GM12873 (cell line): ENCODE measurements around the gene ABCA4.

Experiments used
- CTCF ChIP-seq: IDR thresholded peaks from 2 replicates; pipeline ENCODE4 v1.5.1; 2012; ENCODE audit warnings: low read depth, mild to moderate bottlenecking, moderate library complexity, low read length, control low read depth; ENCODE audit not compliant: insufficient read depth; ENCODE audit errors: missing control alignments

ABCA4 gene

GRCh38 chr1:94119796-94120569, 965 bp downstream of the ABCA4 start:
- TF ChIP-seq CTCF = no peak

DNA sequence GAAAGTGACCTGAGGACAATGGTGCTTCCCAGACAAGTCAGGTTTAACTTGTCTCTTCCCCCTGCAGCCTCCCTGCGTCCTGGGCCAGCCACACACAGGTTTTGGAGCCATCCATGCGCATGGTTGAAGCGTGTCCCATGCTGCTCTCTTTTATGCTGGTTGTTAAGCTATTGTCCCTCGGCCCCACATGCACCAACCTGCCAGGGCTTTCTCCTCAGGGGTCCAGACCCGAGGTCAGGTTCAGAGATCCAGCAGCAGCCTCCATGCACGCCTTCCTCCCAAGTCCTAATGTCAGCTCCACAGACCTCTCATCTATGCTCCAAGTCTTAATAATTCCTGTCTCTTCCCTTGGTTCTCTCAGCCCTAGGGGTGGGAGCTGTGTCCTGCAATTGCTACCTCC, 1.6 kb downstream of the ABCA4 start:
- no peak for TF ChIP-seq CTCF

DNA sequence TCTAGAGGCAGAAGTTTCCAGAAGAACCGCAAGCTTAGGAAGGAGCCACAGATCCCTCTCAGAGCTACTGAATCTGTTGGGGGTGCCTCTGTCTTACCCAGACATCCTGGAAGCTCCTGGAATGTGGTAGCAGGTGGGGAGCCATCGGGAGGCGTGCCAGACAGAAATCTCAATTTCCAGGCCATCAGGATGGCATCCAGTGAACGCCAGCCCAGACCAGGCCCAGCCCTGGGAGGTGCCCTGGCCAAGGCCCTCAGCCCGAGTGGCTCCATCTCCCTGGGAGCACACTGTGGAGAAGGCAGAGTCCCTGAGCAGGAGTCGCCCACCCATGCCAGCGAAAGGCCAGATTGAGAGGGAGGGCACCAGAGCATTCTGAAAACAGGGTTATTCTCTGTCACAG, 2.5 kb downstream of the ABCA4 start:
- TF ChIP-seq CTCF = no peak

- TF ChIP-seq CTCF = no peak
These were observed 2.9 kb downstream of the ABCA4 start for GRCh38 chr1:94118013-94118412.

DNA sequence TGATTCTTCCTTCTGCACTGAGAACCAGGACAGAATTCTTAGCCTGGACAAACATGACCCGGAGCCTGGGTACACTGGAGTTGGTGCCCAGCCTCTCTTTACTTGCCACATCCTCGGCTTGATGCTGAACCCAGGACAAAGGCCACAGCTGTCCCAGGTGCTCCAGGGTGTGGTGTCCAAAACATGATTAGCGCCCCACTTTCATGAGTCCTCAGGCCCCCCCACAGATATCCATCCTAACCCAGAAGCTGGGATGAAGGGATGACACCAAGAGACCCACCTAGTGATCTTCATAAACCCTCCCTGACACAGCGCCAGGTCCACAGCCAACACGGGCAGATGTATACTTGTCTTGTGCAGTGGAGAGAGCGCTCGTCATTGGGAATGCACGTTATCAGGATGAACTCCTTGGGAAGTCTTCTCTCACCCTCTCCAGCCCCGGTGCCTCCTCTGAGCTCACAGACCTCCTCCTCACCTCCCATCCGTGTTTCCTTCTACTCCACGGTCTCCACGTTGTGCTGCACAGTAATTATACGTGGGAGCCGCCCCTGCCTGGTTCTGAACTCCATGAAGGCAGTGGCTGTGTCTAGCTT, 3.6 kb downstream of the ABCA4 start:
- no peak for TF ChIP-seq CTCF

- no peak for TF ChIP-seq CTCF
These were observed 5.0 kb downstream of the ABCA4 start for GRCh38 chr1:94115900-94116436.

DNA sequence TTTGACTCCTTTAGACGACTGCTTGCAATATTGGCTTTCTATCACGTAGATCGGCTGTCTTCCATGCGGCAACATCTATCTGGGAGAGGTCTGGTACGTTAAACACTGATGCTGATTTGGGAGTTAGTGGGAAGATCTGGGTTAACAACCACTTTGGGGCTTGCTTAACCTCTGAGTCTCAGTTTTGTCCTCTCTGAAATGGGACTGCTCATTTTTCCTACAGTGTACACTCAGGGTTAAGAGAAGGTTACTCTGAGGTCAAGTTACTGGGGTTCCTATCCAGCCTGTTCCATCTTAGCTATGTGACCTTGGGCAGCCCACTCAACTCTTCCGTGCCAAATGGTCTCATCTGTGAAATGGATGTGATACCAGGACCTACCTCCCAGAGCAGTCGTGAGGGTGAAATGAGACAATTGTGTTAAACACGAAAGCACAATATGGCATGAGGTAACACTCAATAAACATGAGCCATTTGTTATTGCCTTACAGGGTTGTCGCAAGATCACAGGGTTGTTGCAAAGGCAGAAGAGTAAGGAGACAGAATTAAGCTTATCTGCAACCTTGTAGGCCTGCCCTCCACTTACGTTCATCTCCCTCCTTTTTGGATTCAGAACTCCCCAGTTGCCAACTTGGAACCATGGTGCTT, 5.6 kb downstream of the ABCA4 start:
- no peak for TF ChIP-seq CTCF
